ENCODE results near the gene SRA1.
A peak's percentile ranks its signal among the peaks of the same experiment; 100 is the strongest.
"Not testable (repeated sequence)": the region's sequence is repeated elsewhere in the genome, so short reads cannot be mapped to it uniquely, and the experiment has no call there.

The SRA1 gene

DNA sequence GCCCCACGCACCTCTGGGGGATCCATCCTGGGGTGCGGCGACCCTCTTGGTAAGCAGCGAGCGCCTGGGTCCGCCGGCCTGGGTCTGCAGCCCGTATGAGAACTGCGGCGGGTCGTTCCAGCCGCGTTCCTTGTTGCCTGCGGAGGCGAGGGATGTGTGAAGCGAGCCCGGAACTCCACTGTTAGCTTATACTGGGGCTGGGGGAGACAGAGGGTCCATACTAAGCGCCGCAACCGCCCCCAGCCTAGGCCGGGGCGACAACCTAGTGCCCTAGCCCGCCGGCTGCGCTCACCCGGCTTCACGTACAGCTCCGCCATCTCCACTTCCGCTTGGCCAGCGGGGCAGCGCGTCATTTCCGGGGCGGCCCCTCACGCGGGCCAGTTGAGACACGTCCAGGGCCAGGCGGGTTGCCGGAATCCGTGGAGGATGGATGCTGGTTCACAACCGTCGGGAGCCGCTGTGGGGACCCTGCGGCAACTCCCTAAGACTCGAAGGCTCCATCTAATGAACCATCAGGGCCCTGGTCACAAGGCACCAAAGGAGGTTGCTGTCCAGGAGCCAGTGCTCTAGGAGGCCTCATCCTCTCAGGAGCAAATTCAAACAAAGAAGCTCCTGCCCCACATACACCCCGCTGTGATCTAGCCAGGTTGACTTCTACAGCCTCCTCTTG is at the start of gene SRA1:
TSS of gene SRA1 (minus strand) at position 338 of the 670 bp plus-strand sequence. CDS start at position 317, 21 bp downstream.
- DNase-seq (ENCODE audit: low read depth): peak; percentile 91
- peak within 1 kb of the TSS; percentile 79 for H3K4me3 ChIP-seq (replicated peaks; ENCODE audit: low read depth, low read length)
- TF ChIP-seq, protein P1, sequence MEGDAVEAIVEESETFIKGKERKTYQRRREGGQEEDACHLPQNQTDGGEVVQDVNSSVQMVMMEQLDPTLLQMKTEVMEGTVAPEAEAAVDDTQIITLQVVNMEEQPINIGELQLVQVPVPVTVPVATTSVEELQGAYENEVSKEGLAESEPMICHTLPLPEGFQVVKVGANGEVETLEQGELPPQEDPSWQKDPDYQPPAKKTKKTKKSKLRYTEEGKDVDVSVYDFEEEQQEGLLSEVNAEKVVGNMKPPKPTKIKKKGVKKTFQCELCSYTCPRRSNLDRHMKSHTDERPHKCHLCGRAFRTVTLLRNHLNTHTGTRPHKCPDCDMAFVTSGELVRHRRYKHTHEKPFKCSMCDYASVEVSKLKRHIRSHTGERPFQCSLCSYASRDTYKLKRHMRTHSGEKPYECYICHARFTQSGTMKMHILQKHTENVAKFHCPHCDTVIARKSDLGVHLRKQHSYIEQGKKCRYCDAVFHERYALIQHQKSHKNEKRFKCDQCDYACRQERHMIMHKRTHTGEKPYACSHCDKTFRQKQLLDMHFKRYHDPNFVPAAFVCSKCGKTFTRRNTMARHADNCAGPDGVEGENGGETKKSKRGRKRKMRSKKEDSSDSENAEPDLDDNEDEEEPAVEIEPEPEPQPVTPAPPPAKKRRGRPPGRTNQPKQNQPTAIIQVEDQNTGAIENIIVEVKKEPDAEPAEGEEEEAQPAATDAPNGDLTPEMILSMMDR (IDR thresholded peaks at IDR 0.05; ENCODE audit: low read length, missing control alignments): no peak

DNA sequence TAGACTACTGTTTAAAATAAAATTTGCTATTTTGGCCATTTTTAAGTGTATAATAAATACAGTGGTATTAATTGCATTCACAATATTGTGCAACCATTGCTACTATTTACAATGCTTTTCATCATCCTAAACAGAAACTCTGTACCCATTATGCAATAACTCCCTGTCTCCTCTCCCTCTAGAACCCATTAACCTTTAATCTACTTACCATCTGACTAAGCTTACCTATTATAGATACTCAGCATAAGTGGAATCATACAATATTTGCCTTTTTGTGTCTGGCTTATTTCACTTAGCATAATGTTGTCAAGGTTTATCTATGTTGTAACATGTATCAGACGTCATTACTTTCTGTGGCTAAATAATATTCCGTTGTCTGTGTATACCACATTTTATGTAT is 49.8 kb upstream of the SRA1 start:
- H3K4me3 ChIP-seq (replicated peaks; ENCODE audit: low read depth, low read length): no peak overlapping the region
- TF ChIP-seq, protein P1 (IDR thresholded peaks at IDR 0.05; ENCODE audit: low read length, missing control alignments): no peak
- no peak for DNase-seq (ENCODE audit: low read depth)

DNA sequence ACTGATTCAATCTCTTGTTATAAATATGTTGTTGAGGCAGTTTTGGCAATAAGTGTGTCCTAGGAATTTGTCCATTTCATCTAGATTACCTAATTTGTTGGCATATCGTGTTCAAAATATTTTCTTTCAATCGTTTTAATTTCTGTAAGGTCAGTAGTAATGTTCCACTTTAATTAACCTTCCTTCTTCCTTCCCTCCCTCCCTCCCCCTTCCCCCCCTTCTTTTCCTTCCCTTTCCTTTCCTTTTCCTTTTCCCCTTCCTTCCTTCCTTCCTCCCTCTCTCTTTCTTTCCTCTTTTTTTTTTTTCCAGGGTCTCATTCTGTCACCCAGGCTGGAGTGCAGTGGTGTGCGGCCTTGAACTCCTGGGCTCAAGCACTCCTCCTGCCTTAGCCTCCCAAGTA is 48.6 kb upstream of the SRA1 start:
- DNase-seq (ENCODE audit: low read depth): no peak
- TF ChIP-seq, protein P1 (IDR thresholded peaks at IDR 0.05; ENCODE audit: low read length, missing control alignments): no peak
- H3K4me3 ChIP-seq (replicated peaks; ENCODE audit: low read depth, low read length): no peak overlapping the region

DNA sequence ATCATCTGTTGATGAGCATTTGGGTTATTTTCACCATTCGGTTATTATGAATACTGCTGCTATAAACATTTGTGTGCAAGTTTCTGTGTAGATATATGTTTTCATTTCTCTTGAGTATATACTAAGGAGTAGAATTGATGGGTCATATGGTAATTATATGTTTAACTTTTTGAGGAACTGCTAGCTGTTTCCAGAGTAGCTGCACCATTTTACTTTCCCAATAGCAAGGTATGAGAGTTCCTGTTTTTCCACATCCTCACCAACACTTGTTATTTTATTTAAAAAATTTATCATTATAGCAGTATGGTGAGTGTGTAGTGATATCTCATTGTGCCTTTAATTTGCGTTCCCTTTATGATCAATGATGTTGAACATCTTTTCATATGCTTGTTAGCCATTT is 46.5 kb upstream of the SRA1 start:
- no peak for DNase-seq (ENCODE audit: low read depth)
- H3K4me3 ChIP-seq (replicated peaks; ENCODE audit: low read depth, low read length): no peak overlapping the region
- TF ChIP-seq, protein P1 (IDR thresholded peaks at IDR 0.05; ENCODE audit: low read length, missing control alignments): no peak

DNA sequence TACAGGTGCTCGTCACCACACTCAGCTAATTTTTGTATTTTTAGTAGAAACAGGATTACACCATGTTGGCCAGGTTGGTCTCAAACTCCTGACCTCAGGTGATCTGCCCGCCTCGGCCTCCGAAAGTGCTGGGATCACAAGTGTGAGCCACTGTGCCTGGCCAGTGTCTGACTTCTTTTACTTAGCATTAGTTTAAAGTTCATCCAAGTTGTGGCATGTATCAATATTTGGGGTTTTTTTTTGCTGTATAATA is 46.1 kb upstream of the SRA1 start:
- not testable (repeated sequence) for DNase-seq (ENCODE audit: low read depth); H3K4me3 ChIP-seq (replicated peaks; ENCODE audit: low read depth, low read length)

DNA sequence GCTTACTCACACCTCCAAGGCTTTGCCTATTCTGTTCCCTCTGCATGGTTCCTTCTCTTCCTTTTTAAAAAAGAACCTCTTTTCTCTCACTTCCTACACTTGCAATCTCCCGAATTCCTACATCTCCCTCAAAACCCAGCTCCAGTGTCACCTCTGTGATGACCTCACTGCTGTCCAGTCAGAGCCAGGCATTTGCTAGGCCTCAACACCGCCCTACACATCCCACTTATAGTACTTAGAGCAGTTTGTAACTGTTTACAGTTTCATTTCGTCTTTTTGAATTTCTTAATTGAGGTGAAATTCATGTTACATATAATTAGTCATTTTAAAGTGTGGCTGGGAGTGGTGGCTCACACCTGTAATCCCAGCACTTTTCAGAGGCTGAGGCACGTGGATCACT is 44.9 kb upstream of the SRA1 start:
- TF ChIP-seq, protein P1 (IDR thresholded peaks at IDR 0.05; ENCODE audit: low read length, missing control alignments): no peak
- no peak for DNase-seq (ENCODE audit: low read depth)
- no peak overlapping the region for H3K4me3 ChIP-seq (replicated peaks; ENCODE audit: low read depth, low read length)

DNA sequence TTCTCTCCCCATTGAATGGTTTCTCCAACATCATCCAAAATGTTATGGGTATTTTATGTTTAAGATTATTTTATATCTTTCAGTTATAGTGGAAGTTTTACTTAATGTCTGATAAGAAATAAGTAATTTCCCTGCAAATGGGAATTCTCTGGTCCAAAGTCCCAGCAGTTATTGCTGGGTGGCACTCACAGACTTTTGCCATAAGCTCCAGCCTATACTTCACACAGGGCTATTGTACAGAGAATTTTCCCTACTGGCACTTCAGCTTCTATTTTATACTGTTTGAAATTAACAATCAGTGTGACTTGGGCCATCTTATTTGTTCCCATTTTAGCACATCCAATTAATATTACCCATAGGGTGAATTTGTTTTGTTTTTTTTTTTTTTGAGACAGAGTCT is 42.8 kb upstream of the SRA1 start:
- DNase-seq (ENCODE audit: low read depth): no peak
- TF ChIP-seq, protein P1 (IDR thresholded peaks at IDR 0.05; ENCODE audit: low read length, missing control alignments): no peak
- no peak overlapping the region for H3K4me3 ChIP-seq (replicated peaks; ENCODE audit: low read depth, low read length)
